SK-N-SH treated with all-trans-retinoic acid at 6 μM for 48 hours (cell line): ENCODE data around the gene ARRDC1.

ENCODE experiments used
- ARNTL ChIP-seq: fragments of 450-650 bp; formaldehyde crosslinking; IDR thresholded peaks from 2 replicates; pipeline ENCODE4 v1.5.0; 2020; ENCODE audit warnings: low read depth, mild to moderate bottlenecking, moderate library complexity, borderline replicate concordance
- RARB ChIP-seq: fragments of 250-450 bp; sonication (Bioruptor Pico); IDR thresholded peaks from 2 replicates; pipeline ENCODE4 v1.8.0; 2021; ENCODE audit warnings: mild to moderate bottlenecking, moderate library complexity
- ZNF70 ChIP-seq: fragments of 450-650 bp; formaldehyde crosslinking; IDR thresholded peaks from 2 replicates; pipeline ENCODE4 v1.5.0; 2020; ENCODE audit warnings: mild to moderate bottlenecking, moderate library complexity

- TF ChIP-seq ZNF70 (CRISPR knock-in tag) (no peak), RARB (no peak), ARNTL (CRISPR knock-in tag) (no peak)
Observed at GRCh38 chr9:137642118-137642601, 36.7 kb downstream of the ARRDC1 start.
